Measurements from ENCODE around the gene NKD2.

- TF ChIP-seq GATA2 (CRISPR knock-in tag; IDR thresholded peaks at IDR 0.05) (no peak), POLR2A (conservative IDR thresholded peaks at IDR 0.05) (no peak), ETS1 (conservative IDR thresholded peaks at IDR 0.05; ENCODE audit: control insufficient read depth, low read depth, low read length) (no peak), HNRNPH1 (optimal IDR thresholded peaks at IDR 0.05; ENCODE audit: low read depth, low read length) (no peak), U2AF2 (optimal IDR thresholded peaks at IDR 0.05; ENCODE audit: low read depth, low read length) (no peak), RFX5 (IDR thresholded peaks at IDR 0.05; ENCODE audit: low read depth, low read length) (no peak), ARNT (IDR thresholded peaks at IDR 0.05) (no peak), SIN3A (IDR thresholded peaks at IDR 0.05; ENCODE audit: borderline replicate concordance in 2 of 2, control insufficient read depth in 1 of 2, low read depth in 2 of 2, low read length in 2 of 2) (no peak), SNIP1 (IDR thresholded peaks at IDR 0.05; ENCODE audit: low read depth) (no peak), RAD21 (CRISPR knock-in tag; conservative IDR thresholded peaks at IDR 0.05 in 1 of 2, IDR thresholded peaks at IDR 0.05 in 1 of 2) (no peak), TFAM (CRISPR knock-in tag; conservative IDR thresholded peaks at IDR 0.05) (no peak), CTCF (IDR thresholded peaks at IDR 0.05 in 2 of 3, conservative IDR thresholded peaks at IDR 0.05 in 1 of 3; ENCODE audit: insufficient read depth in 2 of 3, low read depth in 1 of 3, low read length in 3 of 3) (no peak)
Measured at GRCh38 chr5:1051366-1051720, 42.7 kb downstream of the NKD2 start.

Measured in K562 (cell line).